IPS-15b (cell line): ENCODE measurements around the gene SELENOO.

ENCODE experiments used
- H3K27me3 ChIP-seq: one replicate; pipeline ENCODE4 v1.6.1; 2013; ENCODE audit warnings: low read length; ENCODE audit not compliant: control insufficient read depth, insufficient read depth
- H3K36me3 ChIP-seq: one replicate; pipeline ENCODE4 v1.6.1; 2013; ENCODE audit warnings: low read length; ENCODE audit not compliant: control insufficient read depth, insufficient read depth
- H3K4me1 ChIP-seq: one replicate; pipeline ENCODE4 v1.6.1; 2013; ENCODE audit warnings: mild to moderate bottlenecking, low read length; ENCODE audit not compliant: control insufficient read depth, insufficient read depth
- H3K4me3 ChIP-seq: one replicate; pipeline ENCODE4 v1.5.1; 2013; ENCODE audit warnings: low read depth, low read length
- H3K9ac ChIP-seq: one replicate; pipeline ENCODE4 v1.6.1; 2013; ENCODE audit warnings: low read depth, mild to moderate bottlenecking, low read length
- H3K9me3 ChIP-seq: one replicate; pipeline ENCODE4 v1.6.1; 2013; ENCODE audit warnings: mild to moderate bottlenecking, low read length; ENCODE audit not compliant: control insufficient read depth, insufficient read depth

Gene SELENOO

GRCh38 chr22:50175191-50175461, 25.7 kb upstream of the SELENOO start:
- H3K36me3 ChIP-seq, result peaks cover 6% of the 10 kb centered on the region
- H3K4me1 ChIP-seq, result no peaks in the 10 kb centered on the region
- H3K9me3 ChIP-seq, result no peaks in the 10 kb centered on the region
- H3K9ac ChIP-seq, result no peak overlapping the region
- no peak overlapping the region for H3K4me3 ChIP-seq
- peaks cover 2% of the 10 kb centered on the region for H3K27me3 ChIP-seq

GRCh38 chr22:50175921-50176849, 24.6 kb upstream of the SELENOO start:
- Histone ChIP-seq H3K4me3 (no peak overlapping the region), H3K4me1 (no peaks in the 10 kb centered on the region), H3K9ac (no peak overlapping the region), H3K36me3 (peaks cover 6% of the 10 kb centered on the region), H3K27me3 (peaks cover 2% of the 10 kb centered on the region), H3K9me3 (no peaks in the 10 kb centered on the region)

GRCh38 chr22:50176850-50177536, 23.8 kb upstream of the SELENOO start:
- H3K4me3 ChIP-seq, result no peak overlapping the region
- peaks cover 6% of the 10 kb centered on the region for H3K36me3 ChIP-seq
- no peaks in the 10 kb centered on the region for H3K27me3 ChIP-seq
- no peaks in the 10 kb centered on the region for H3K4me1 ChIP-seq
- no peak overlapping the region for H3K9ac ChIP-seq
- H3K9me3 ChIP-seq, result no peaks in the 10 kb centered on the region

GRCh38 chr22:50177537-50178470, 23.0 kb upstream of the SELENOO start:
- Histone ChIP-seq H3K9ac (no peak overlapping the region), H3K36me3 (peaks cover 6% of the 10 kb centered on the region), H3K4me3 (no peak overlapping the region), H3K4me1 (no peaks in the 10 kb centered on the region), H3K9me3 (no peaks in the 10 kb centered on the region), H3K27me3 (no peaks in the 10 kb centered on the region)

GRCh38 chr22:50178471-50178864, 22.3 kb upstream of the SELENOO start:
- Histone ChIP-seq H3K27me3 (no peaks in the 10 kb centered on the region), H3K9ac (no peak overlapping the region), H3K36me3 (peaks cover 6% of the 10 kb centered on the region), H3K9me3 (no peaks in the 10 kb centered on the region), H3K4me3 (no peak overlapping the region), H3K4me1 (no peaks in the 10 kb centered on the region)

GRCh38 chr22:50178871-50179869, 21.6 kb upstream of the SELENOO start:
- H3K4me3 ChIP-seq, result no peak overlapping the region
- H3K4me1 ChIP-seq, result no peaks in the 10 kb centered on the region
- H3K9ac ChIP-seq, result no peak overlapping the region
- peaks cover 6% of the 10 kb centered on the region for H3K36me3 ChIP-seq
- H3K27me3 ChIP-seq, result no peaks in the 10 kb centered on the region
- no peaks in the 10 kb centered on the region for H3K9me3 ChIP-seq

GRCh38 chr22:50179937-50180726, 20.7 kb upstream of the SELENOO start:
- H3K9ac ChIP-seq, result no peak overlapping the region

GRCh38 chr22:50180727-50181521, 19.9 kb upstream of the SELENOO start:
- Histone ChIP-seq H3K27me3 (no peaks in the 10 kb centered on the region), H3K4me3 (no peak overlapping the region), H3K9ac (no peak overlapping the region), H3K4me1 (no peaks in the 10 kb centered on the region), H3K36me3 (peaks cover 4% of the 10 kb centered on the region), H3K9me3 (no peaks in the 10 kb centered on the region)

More at GRCh38 chr22:50179937-50180726, 20.7 kb upstream of the SELENOO start:
- no peaks in the 10 kb centered on the region for H3K9me3 ChIP-seq
- no peak overlapping the region for H3K4me3 ChIP-seq
- H3K4me1 ChIP-seq, result no peaks in the 10 kb centered on the region
- H3K27me3 ChIP-seq, result no peaks in the 10 kb centered on the region
- H3K36me3 ChIP-seq, result peaks cover 4% of the 10 kb centered on the region

- Histone ChIP-seq H3K4me3 (no peak overlapping the region), H3K4me1 (no peaks in the 10 kb centered on the region), H3K9ac (no peak overlapping the region), H3K36me3 (peaks cover 4% of the 10 kb centered on the region), H3K9me3 (no peaks in the 10 kb centered on the region), H3K27me3 (no peaks in the 10 kb centered on the region)
Observed at GRCh38 chr22:50182176-50183081, 18.4 kb upstream of the SELENOO start.
